ENCODE data around the gene ABCA7. TPM values are rescaled to one million over a fixed set of nuclear protein-coding genes. Genes with fewer than 3 reads are reported as not detected.

The ABCA7 gene
- total RNA-seq, 4 donors from 2014 or later = 3.9 to 9.5 (median 6.9) TPM

GRCh38 chr19:1042689-1043511 is 3.0 kb downstream of the ABCA7 start:
- intact Hi-C loops (cut with DNase I) = loop anchor here (5.0 kb wide), 1 partner anchor 49 kb away; no protein-coding TSS in a partner anchor
- TF ChIP-seq CTCF (IDR thresholded peaks at IDR 0.05) = no peak
- TF ChIP-seq POLR2A (IDR thresholded peaks at IDR 0.05; ENCODE audit: low read depth) = no peak
- TF ChIP-seq EP300 (IDR thresholded peaks at IDR 0.05) = no peak
- TF ChIP-seq POLR2AphosphoS5 (IDR thresholded peaks at IDR 0.05) = no peak
- H3K9me3 ChIP-seq = no peaks in the 10 kb centered on the region
- no peak overlapping the region for H3K27ac ChIP-seq (replicated peaks in 1 of 4)
- H3K36me3 ChIP-seq = peaks cover 0 to 13% (median 4%) of the 10 kb centered on the region in 4 donors
- peaks cover 23 to 51% (median 34%) of the 10 kb centered on the region in 4 donors for H3K4me1 ChIP-seq
- H3K4me3 ChIP-seq = no peak overlapping the region
- peaks cover 0 to 11% (median 0%) of the 10 kb centered on the region in 4 donors for H3K27me3 ChIP-seq
- DNase-seq (ENCODE audit: extremely low spot score) = no peak
- 87% methylated on average over 9 of the region's 23 CpGs for WGBS

- H3K4me1 ChIP-seq = peaks cover 16 to 30% (median 20%) of the 10 kb centered on the region in 4 donors
- TF ChIP-seq POLR2AphosphoS5 (IDR thresholded peaks at IDR 0.05) (no peak), POLR2A (IDR thresholded peaks at IDR 0.05; ENCODE audit: low read depth) (no peak), EP300 (IDR thresholded peaks at IDR 0.05) (no peak), CTCF (IDR thresholded peaks at IDR 0.05) (no peak)
- no peaks in the 10 kb centered on the region for H3K9me3 ChIP-seq
- intact Hi-C loops (cut with DNase I) = no loop called here
- peaks cover 0 to 11% (median 0%) of the 10 kb centered on the region in 4 donors for H3K27me3 ChIP-seq
- no peak overlapping the region for H3K4me3 ChIP-seq
- DNase-seq (ENCODE audit: extremely low spot score) = no peak
- WGBS = 69% methylated on average over 10 of the region's 10 CpGs
- H3K27ac ChIP-seq (replicated peaks in 1 of 4) = no peak overlapping the region
- peaks cover 0 to 7% (median 3%) of the 10 kb centered on the region in 4 donors for H3K36me3 ChIP-seq
These were observed 5.3 kb downstream of the ABCA7 start for GRCh38 chr19:1045247-1045603.

GRCh38 chr19:1046117-1046626 is 6.3 kb downstream of the ABCA7 start:
- TF ChIP-seq CTCF (IDR thresholded peaks at IDR 0.05) (no peak), EP300 (IDR thresholded peaks at IDR 0.05) (no peak), POLR2A (IDR thresholded peaks at IDR 0.05; ENCODE audit: low read depth) (no peak), POLR2AphosphoS5 (IDR thresholded peaks at IDR 0.05) (no peak)
- no peaks in the 10 kb centered on the region for H3K9me3 ChIP-seq
- H3K36me3 ChIP-seq = peaks cover 0 to 7% (median 3%) of the 10 kb centered on the region in 4 donors
- DNase-seq (ENCODE audit: extremely low spot score) = no peak
- WGBS = 88% methylated on average over 8 of the region's 33 CpGs
- intact Hi-C loops (cut with DNase I) = no loop called here
- peaks cover 6 to 20% (median 11%) of the 10 kb centered on the region in 4 donors for H3K4me1 ChIP-seq
- H3K27me3 ChIP-seq = peaks cover 0 to 11% (median 0%) of the 10 kb centered on the region in 4 donors
- H3K4me3 ChIP-seq = no peak overlapping the region
- no peak overlapping the region for H3K27ac ChIP-seq (replicated peaks in 1 of 4)

GRCh38 chr19:1046836-1047695 is 7.2 kb downstream of the ABCA7 start:
- no peaks in the 10 kb centered on the region for H3K9me3 ChIP-seq
- no peak overlapping the region for H3K27ac ChIP-seq (replicated peaks in 1 of 4)
- TF ChIP-seq CTCF (IDR thresholded peaks at IDR 0.05) (no peak), EP300 (IDR thresholded peaks at IDR 0.05) (no peak), POLR2AphosphoS5 (IDR thresholded peaks at IDR 0.05) (no peak), POLR2A (IDR thresholded peaks at IDR 0.05; ENCODE audit: low read depth) (no peak)
- H3K4me3 ChIP-seq = no peak overlapping the region
- no peak for DNase-seq (ENCODE audit: extremely low spot score)
- intact Hi-C loops (cut with DNase I) = no loop called here
- peaks cover 0 to 7% (median 0%) of the 10 kb centered on the region in 4 donors for H3K27me3 ChIP-seq
- peaks cover 0 to 7% (median 3%) of the 10 kb centered on the region in 4 donors for H3K36me3 ChIP-seq
- WGBS = 89% methylated on average over 36 of the region's 77 CpGs
- H3K4me1 ChIP-seq = peaks cover 0 to 11% (median 2%) of the 10 kb centered on the region in 4 donors

All from esophagus muscularis mucosa (tissue), 4 donors.